Transverse colon (tissue), 4 donors: ENCODE results near the gene GTF3C6.

Experiments
- CTCF ChIP-seq, 5 experiments: fragments of 200-600 bp in 3 of 5; fragments of 450-650 bp in 2 of 5; sonication (generic) in 3 of 5; IDR thresholded peaks; 1 replicate in 2 of 5; 2 replicates in 3 of 5; pipeline ENCODE4 v1.5.1; 2016 to 2017; ENCODE audit warnings: antibody characterized with exemption in 5 of 5, inconsistent platforms in 3 of 5, mild to moderate bottlenecking in 2 of 5, moderate library complexity in 1 of 5
- EP300 ChIP-seq: sonication (generic); formaldehyde crosslinking; IDR thresholded peaks from one replicate; pipeline ENCODE4 v1.6.1; 2017; ENCODE audit warnings: antibody characterized with exemption, low read depth
- POLR2A ChIP-seq: fragments of 450-650 bp; IDR thresholded peaks from one replicate; pipeline ENCODE4 v1.6.1; 2016; ENCODE audit warnings: antibody characterized with exemption, mild to moderate bottlenecking, moderate library complexity
- POLR2AphosphoS5 ChIP-seq, 3 donors: sonication (generic); formaldehyde crosslinking; IDR thresholded peaks; one replicate each; pipeline ENCODE4 v1.6.1; 2016; ENCODE audit warnings: antibody characterized with exemption in 3 of 3

- no peak for TF ChIP-seq CTCF (IDR thresholded peaks at IDR 0.05)
- TF ChIP-seq POLR2A: no peak
- TF ChIP-seq POLR2AphosphoS5 (IDR thresholded peaks at IDR 0.05): no peak
- no peak for TF ChIP-seq EP300
Measured at GRCh38 chr6:111013144-111013915, 54.8 kb downstream of the GTF3C6 start.
